IPS-20b (cell line): ENCODE measurements around the gene NOTUM.
A peak's percentile ranks its signal among the peaks of the same experiment; 100 is the strongest.

Experiments used
- H3K27ac ChIP-seq: one replicate; pipeline ENCODE4 v1.5.1; 2013; ENCODE audit warnings: low read length
- H3K27me3 ChIP-seq: 2 replicates; pipeline ENCODE4 v1.6.1; 2013; ENCODE audit warnings: mild to moderate bottlenecking, low read length, inconsistent platforms; ENCODE audit not compliant: insufficient read depth
- H3K36me3 ChIP-seq: 2 replicates; pipeline ENCODE4 v1.6.1; 2013; ENCODE audit warnings: low read depth, mild to moderate bottlenecking, inconsistent platforms, low read length, moderate library complexity; ENCODE audit not compliant: insufficient read depth
- H3K4me1 ChIP-seq: 2 replicates; pipeline ENCODE4 v1.6.1; 2013; ENCODE audit warnings: mild to moderate bottlenecking, control low read depth, inconsistent platforms, low read length, moderate library complexity; ENCODE audit not compliant: insufficient read depth
- H3K4me3 ChIP-seq: 2 replicates; pipeline ENCODE4 v1.5.1; 2013; ENCODE audit warnings: mild to moderate bottlenecking, low read length, inconsistent platforms
- H3K9ac ChIP-seq: 2 replicates; pipeline ENCODE4 v1.6.1; 2013; ENCODE audit warnings: low read depth, mild to moderate bottlenecking, inconsistent platforms, low read length, moderate library complexity
- H3K9me3 ChIP-seq: 2 replicates; pipeline ENCODE4 v1.6.1; 2013; ENCODE audit warnings: mild to moderate bottlenecking, low read depth, low read length, inconsistent platforms; ENCODE audit not compliant: insufficient read depth

The NOTUM gene

GRCh38 chr17:81934850-81935708, 25.9 kb downstream of the NOTUM start:
- 0 out of 2 replicates have a peak, but pooled peaks cover 5% of the 10 kb centered on the region for H3K27me3 ChIP-seq
- no peaks in the 10 kb centered on the region for H3K9me3 ChIP-seq
- no peak overlapping the region for H3K9ac ChIP-seq
- peaks cover 7% of the 10 kb centered on the region for H3K36me3 ChIP-seq
- no peak overlapping the region for H3K27ac ChIP-seq
- no peaks in the 10 kb centered on the region for H3K4me1 ChIP-seq
- no peak overlapping the region for H3K4me3 ChIP-seq

- no peaks in the 10 kb centered on the region for H3K9me3 ChIP-seq
- H3K36me3 ChIP-seq = peaks cover 7% of the 10 kb centered on the region
- H3K27me3 ChIP-seq = peaks cover 9% of the 10 kb centered on the region
- no peak overlapping the region for H3K27ac ChIP-seq
- H3K4me1 ChIP-seq = no peaks in the 10 kb centered on the region
- no peak overlapping the region for H3K4me3 ChIP-seq
- H3K9ac ChIP-seq = no peak overlapping the region
Measured at GRCh38 chr17:81934098-81934757, 26.8 kb downstream of the NOTUM start.

GRCh38 chr17:81933178-81933699, 27.7 kb downstream of the NOTUM start:
- Histone ChIP-seq H3K27me3 (peaks cover 14% of the 10 kb centered on the region), H3K9me3 (no peaks in the 10 kb centered on the region), H3K27ac (no peak overlapping the region), H3K4me1 (no peaks in the 10 kb centered on the region), H3K9ac (no peak overlapping the region), H3K4me3 (no peak overlapping the region), H3K36me3 (peaks cover 7% of the 10 kb centered on the region)

GRCh38 chr17:81932333-81932983, 28.5 kb downstream of the NOTUM start:
- H3K9ac ChIP-seq = no peak overlapping the region
- no peak overlapping the region for H3K27ac ChIP-seq

GRCh38 chr17:81931557-81932332, 29.2 kb downstream of the NOTUM start:
- Histone ChIP-seq H3K27me3 (peaks cover 17% of the 10 kb centered on the region), H3K9ac (no peak overlapping the region), H3K9me3 (no peaks in the 10 kb centered on the region), H3K36me3 (peaks cover 7% of the 10 kb centered on the region), H3K27ac (no peak overlapping the region), H3K4me3 (no peak overlapping the region), H3K4me1 (no peaks in the 10 kb centered on the region)

More at GRCh38 chr17:81932333-81932983, 28.5 kb downstream of the NOTUM start:
- Histone ChIP-seq H3K4me3 (no peak overlapping the region), H3K27me3 (peaks cover 17% of the 10 kb centered on the region), H3K9me3 (no peaks in the 10 kb centered on the region), H3K36me3 (peaks cover 7% of the 10 kb centered on the region), H3K4me1 (no peaks in the 10 kb centered on the region)

GRCh38 chr17:81931189-81931556, 29.8 kb downstream of the NOTUM start:
- Histone ChIP-seq H3K27ac (no peak overlapping the region), H3K36me3 (peaks cover 7% of the 10 kb centered on the region), H3K4me1 (no peaks in the 10 kb centered on the region; the same call in 1 of the 2 replicates), H3K27me3 (peaks cover 17% of the 10 kb centered on the region), H3K4me3 (no peak overlapping the region), H3K9me3 (no peaks in the 10 kb centered on the region), H3K9ac (no peak overlapping the region)

- Histone ChIP-seq H3K4me3 (no peak overlapping the region), H3K4me1 (no peaks in the 10 kb centered on the region; the same call in 1 of the 2 replicates), H3K9ac (no peak overlapping the region), H3K27ac (no peak overlapping the region), H3K36me3 (peaks cover 7% of the 10 kb centered on the region), H3K9me3 (no peaks in the 10 kb centered on the region), H3K27me3 (peaks cover 17% of the 10 kb centered on the region)
Measured at GRCh38 chr17:81930142-81931125, 30.6 kb downstream of the NOTUM start.

- Histone ChIP-seq H3K4me3 (0 out of 2 replicates have a peak overlapping the region, but pooled peaks have one; percentile 77), H3K27ac (no peak overlapping the region), H3K36me3 (peaks cover 7% of the 10 kb centered on the region), H3K27me3 (peaks cover 17% of the 10 kb centered on the region), H3K9me3 (no peaks in the 10 kb centered on the region), H3K9ac (no peak overlapping the region), H3K4me1 (peaks cover 6% of the 10 kb centered on the region; the same call in 1 of the 2 replicates)
Measured at GRCh38 chr17:81929253-81930141, 31.5 kb downstream of the NOTUM start.

GRCh38 chr17:81928544-81929252, 32.3 kb downstream of the NOTUM start:
- H3K4me3 ChIP-seq = peak overlapping the region; percentile 77
- H3K27ac ChIP-seq = no peak overlapping the region

More at GRCh38 chr17:81928544-81929252, 32.3 kb downstream of the NOTUM start:
- Histone ChIP-seq H3K27me3 (peaks cover 17% of the 10 kb centered on the region), H3K9me3 (no peaks in the 10 kb centered on the region), H3K9ac (peak overlapping the region; percentile 73; the same call in 1 of the 2 replicates), H3K4me1 (peaks cover 14% of the 10 kb centered on the region; the same call in 1 of the 2 replicates), H3K36me3 (peaks cover 2% of the 10 kb centered on the region; the same call in 1 of the 2 replicates)
